ENCODE measurements around the gene RAP2B. TPM values are rescaled to one million over a fixed set of nuclear protein-coding genes. Genes with fewer than 3 reads are reported as not detected.

Gene RAP2B
- total RNA-seq, 1 donor from 2014 or later = 12.2 TPM

DNA sequence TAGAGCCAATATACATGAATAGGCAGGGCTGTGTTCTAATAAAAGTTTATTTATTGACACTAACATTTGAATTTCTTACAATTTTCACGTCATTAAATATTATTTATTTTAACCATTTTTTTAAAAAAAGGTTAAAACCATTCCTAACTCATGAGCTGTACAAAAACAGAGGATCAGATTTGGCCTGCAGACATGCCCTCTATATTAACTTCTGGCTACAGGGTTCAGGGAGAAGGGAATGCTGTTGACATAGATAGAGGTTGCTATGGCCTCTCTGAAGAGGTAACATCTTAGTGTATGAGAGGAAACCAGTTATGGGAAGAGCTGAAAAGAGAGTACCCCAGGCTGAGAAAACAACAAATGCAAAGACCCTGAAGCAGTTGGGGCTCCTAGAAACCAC lies 19.1 kb upstream of the RAP2B start:
- Mint-ChIP-seq H3K9me3 (no peaks in the 10 kb centered on the region), H3K4me1 (no peaks in the 10 kb centered on the region), H3K4me3 (no peak overlapping the region), H3K36me3 (ENCODE audit: low read depth) (no peaks in the 10 kb centered on the region), H3K27me3 (no peaks in the 10 kb centered on the region), H3K27ac (no peak overlapping the region)
- TF ChIP-seq, protein P1, sequence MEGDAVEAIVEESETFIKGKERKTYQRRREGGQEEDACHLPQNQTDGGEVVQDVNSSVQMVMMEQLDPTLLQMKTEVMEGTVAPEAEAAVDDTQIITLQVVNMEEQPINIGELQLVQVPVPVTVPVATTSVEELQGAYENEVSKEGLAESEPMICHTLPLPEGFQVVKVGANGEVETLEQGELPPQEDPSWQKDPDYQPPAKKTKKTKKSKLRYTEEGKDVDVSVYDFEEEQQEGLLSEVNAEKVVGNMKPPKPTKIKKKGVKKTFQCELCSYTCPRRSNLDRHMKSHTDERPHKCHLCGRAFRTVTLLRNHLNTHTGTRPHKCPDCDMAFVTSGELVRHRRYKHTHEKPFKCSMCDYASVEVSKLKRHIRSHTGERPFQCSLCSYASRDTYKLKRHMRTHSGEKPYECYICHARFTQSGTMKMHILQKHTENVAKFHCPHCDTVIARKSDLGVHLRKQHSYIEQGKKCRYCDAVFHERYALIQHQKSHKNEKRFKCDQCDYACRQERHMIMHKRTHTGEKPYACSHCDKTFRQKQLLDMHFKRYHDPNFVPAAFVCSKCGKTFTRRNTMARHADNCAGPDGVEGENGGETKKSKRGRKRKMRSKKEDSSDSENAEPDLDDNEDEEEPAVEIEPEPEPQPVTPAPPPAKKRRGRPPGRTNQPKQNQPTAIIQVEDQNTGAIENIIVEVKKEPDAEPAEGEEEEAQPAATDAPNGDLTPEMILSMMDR (IDR thresholded peaks at IDR 0.05) = no peak
- intact Hi-C loops (cut with micrococcal nuclease) = no loop called here
- DNase-seq (no peak), ATAC-seq (ENCODE audit: low read depth) (no peak)
- CTCF ChIA-PET = no interaction called here
- POLR2A ChIA-PET = no interaction called here

DNA sequence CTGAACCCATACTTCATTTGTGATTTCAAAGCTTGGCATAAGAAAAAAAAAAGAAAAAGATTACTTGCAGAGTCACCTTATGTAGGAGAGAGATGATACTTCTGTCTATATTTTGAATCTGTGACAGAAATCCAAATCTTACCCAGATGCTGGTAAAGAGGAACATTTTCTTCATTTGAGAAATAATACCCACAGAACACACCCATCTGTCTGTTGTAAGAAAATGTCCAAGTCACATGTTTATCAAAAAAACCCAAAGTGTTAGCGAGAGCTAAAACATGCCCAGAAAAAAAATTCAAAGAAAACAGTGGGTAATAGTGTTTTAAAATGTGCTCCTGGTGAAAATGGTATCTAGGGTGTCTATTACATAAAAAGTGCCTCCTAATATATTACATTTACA lies 18.0 kb upstream of the RAP2B start:
- H3K27me3 Mint-ChIP-seq = no peaks in the 10 kb centered on the region
- ChIA-PET CTCF (no interaction called here), POLR2A (no interaction called here)
- no peaks in the 10 kb centered on the region for H3K36me3 Mint-ChIP-seq (ENCODE audit: low read depth)
- H3K27ac Mint-ChIP-seq = no peak overlapping the region
- H3K4me3 Mint-ChIP-seq = no peak overlapping the region
- ATAC-seq (ENCODE audit: low read depth) = no peak
- no peaks in the 10 kb centered on the region for H3K4me1 Mint-ChIP-seq
- DNase-seq = no peak
- peaks cover 6% of the 10 kb centered on the region for H3K9me3 Mint-ChIP-seq
- TF ChIP-seq, protein P1 (IDR thresholded peaks at IDR 0.05) = no peak
- intact Hi-C loops (cut with micrococcal nuclease) = no loop called here

DNA sequence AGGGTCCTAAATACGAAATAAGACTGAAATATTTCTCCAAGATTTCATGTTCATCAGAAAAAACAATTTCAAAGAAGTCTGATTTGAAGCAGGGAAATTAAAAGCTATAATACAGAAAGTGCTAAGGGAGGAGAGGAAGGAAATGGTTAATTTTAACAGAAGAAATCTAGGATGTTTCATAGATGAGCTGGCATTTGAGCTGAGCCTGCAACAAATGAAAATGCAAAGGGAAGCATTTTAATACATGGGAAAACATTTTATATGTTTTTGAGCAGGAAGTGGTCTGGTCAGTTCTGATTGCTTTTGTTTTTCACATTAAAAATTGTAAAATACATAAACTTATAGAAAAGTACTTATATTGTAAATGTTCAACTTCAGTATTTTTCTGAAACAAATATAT lies 17.2 kb upstream of the RAP2B start:
- Mint-ChIP-seq H3K9me3 (peaks cover 6% of the 10 kb centered on the region), H3K36me3 (ENCODE audit: low read depth) (no peaks in the 10 kb centered on the region), H3K27ac (no peak overlapping the region), H3K4me3 (no peak overlapping the region), H3K27me3 (no peaks in the 10 kb centered on the region), H3K4me1 (no peaks in the 10 kb centered on the region)
- ATAC-seq (ENCODE audit: low read depth) (no peak), DNase-seq (no peak)
- intact Hi-C loops (cut with micrococcal nuclease) = no loop called here
- TF ChIP-seq, protein P1 (IDR thresholded peaks at IDR 0.05) = no peak
- ChIA-PET CTCF (no interaction called here), POLR2A (no interaction called here)

DNA sequence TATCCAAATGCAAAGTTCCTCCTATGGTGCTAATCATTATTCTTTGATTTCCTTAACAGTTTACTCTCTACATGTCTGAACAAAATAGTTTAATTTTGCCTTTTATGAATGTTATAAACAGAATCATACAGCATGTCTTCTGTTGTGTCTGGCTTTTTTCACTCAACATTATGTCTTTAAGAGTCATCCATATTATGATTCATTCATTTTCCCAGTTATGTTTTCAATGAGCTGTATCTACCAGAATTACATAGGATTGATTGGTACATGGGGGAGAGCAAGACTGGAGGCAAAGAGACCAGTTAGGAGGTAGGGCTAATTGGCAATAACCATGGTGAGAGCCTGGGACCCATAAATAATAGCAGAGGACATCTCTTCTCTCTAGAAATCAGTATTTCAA lies 16.6 kb upstream of the RAP2B start:
- peaks cover 6% of the 10 kb centered on the region for H3K9me3 Mint-ChIP-seq
- no peak overlapping the region for H3K27ac Mint-ChIP-seq
- ChIA-PET POLR2A (no interaction called here), CTCF (no interaction called here)
- intact Hi-C loops (cut with micrococcal nuclease) = no loop called here
- DNase-seq (no peak), ATAC-seq (ENCODE audit: low read depth) (no peak)
- TF ChIP-seq, protein P1 (IDR thresholded peaks at IDR 0.05) = no peak
- H3K36me3 Mint-ChIP-seq (ENCODE audit: low read depth) = no peaks in the 10 kb centered on the region
- H3K4me3 Mint-ChIP-seq = no peak overlapping the region
- H3K27me3 Mint-ChIP-seq = no peaks in the 10 kb centered on the region
- no peaks in the 10 kb centered on the region for H3K4me1 Mint-ChIP-seq

DNA sequence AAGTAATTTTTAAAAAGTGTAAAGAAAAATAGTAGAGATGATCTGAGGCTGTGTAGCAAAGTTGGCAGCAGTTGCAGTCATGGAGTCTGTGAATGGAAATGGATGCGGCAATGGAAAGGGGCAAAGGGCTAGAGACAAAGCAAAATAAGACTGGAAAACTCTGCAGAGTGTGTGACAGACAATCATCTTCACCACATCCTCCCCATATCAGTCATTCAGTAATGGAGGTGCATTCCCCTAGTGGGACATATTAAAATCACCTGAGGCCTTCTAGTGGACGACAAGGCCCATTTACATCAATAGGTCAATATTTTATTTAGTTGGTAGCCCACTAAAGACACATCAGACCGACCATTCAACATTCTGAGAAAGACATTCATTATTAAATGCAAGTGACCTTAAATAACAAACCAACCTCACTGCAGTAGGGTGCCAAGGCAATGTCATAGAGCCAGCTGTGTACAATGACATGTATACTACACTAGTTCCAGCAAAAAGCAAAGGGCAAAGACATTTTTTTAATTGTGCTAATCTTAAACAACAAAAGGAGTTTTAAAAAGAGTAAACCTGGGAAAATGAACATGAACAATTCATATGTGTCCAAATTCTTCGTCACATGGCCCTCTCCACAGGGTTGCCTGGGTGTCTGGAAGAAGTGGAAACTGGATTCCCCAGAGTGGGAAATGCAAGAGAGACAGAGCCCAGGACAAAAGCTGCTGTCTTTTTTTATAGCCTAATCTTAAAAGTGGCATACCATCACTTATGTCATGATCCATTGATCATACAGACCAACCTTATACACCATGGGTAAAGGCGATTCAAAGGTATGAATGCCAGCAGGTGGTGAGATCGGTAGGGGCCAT lies 15.6 kb upstream of the RAP2B start:
- intact Hi-C loops (cut with micrococcal nuclease) = no loop called here
- Mint-ChIP-seq H3K4me3 (no peak overlapping the region), H3K27ac (no peak overlapping the region), H3K36me3 (ENCODE audit: low read depth) (no peaks in the 10 kb centered on the region), H3K27me3 (no peaks in the 10 kb centered on the region), H3K9me3 (peaks cover 6% of the 10 kb centered on the region), H3K4me1 (no peaks in the 10 kb centered on the region)
- POLR2A ChIA-PET = no interaction called here
- DNase-seq = no peak
- TF ChIP-seq, protein P1 (IDR thresholded peaks at IDR 0.05) = no peak
- CTCF ChIA-PET = no interaction called here
- no peak for ATAC-seq (ENCODE audit: low read depth)

All from activated B cell treated with CpG ODN at 0.5 μM for 24 hours (primary cell).